ENCODE data around the gene PANK2.

DNA sequence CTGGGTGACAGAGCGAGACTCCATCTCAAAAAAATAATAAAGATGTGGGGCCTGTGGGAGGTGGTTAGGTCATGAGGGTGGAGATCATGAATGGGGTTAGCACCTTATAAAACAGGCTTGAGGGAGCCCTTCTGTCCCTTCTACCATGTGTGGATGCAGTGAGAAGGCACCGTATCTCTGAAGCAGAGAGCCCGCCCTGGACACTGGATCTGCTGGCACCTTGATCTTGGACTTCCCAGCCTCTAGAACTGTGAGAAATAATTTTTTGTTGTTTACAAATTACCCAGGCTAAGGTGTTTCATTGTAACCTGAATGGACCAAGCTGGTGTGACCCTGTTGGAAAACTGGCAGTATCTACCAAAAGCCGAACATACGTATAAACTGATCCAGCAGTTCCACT lies 15.7 kb upstream of the PANK2 start:
- TF ChIP-seq EP300 (IDR thresholded peaks at IDR 0.05) (no peak), POLR2A (IDR thresholded peaks at IDR 0.05) (no peak)
- TF ChIP-seq, protein P1, sequence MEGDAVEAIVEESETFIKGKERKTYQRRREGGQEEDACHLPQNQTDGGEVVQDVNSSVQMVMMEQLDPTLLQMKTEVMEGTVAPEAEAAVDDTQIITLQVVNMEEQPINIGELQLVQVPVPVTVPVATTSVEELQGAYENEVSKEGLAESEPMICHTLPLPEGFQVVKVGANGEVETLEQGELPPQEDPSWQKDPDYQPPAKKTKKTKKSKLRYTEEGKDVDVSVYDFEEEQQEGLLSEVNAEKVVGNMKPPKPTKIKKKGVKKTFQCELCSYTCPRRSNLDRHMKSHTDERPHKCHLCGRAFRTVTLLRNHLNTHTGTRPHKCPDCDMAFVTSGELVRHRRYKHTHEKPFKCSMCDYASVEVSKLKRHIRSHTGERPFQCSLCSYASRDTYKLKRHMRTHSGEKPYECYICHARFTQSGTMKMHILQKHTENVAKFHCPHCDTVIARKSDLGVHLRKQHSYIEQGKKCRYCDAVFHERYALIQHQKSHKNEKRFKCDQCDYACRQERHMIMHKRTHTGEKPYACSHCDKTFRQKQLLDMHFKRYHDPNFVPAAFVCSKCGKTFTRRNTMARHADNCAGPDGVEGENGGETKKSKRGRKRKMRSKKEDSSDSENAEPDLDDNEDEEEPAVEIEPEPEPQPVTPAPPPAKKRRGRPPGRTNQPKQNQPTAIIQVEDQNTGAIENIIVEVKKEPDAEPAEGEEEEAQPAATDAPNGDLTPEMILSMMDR (IDR thresholded peaks at IDR 0.05): no peak

Measured in gastroesophageal sphincter (tissue), 3 donors.